Measurements from ENCODE around the gene CYP4A22.

CYP4A22 gene

GRCh38 chr1:47182676-47183235 lies 45.5 kb downstream of the CYP4A22 start:
- H3K4me1 ChIP-seq (ENCODE audit: control insufficient read depth, insufficient read depth, low read length) = peaks cover 10% of the 10 kb centered on the region
- H3K36me3 ChIP-seq (ENCODE audit: control insufficient read depth, insufficient read depth, low read length) = no peaks in the 10 kb centered on the region
- no peak overlapping the region for H3K27ac ChIP-seq (ENCODE audit: low read depth, low read length)
- H3K4me3 ChIP-seq (ENCODE audit: low read length) = no peak overlapping the region
- H3K27me3 ChIP-seq (ENCODE audit: control insufficient read depth, insufficient read depth, low read length) = no peaks in the 10 kb centered on the region
- H3K9ac ChIP-seq (ENCODE audit: low read length) = no peak overlapping the region

- H3K4me3 ChIP-seq (ENCODE audit: low read length) = no peak overlapping the region
- no peak overlapping the region for H3K9ac ChIP-seq (ENCODE audit: low read length)
- no peaks in the 10 kb centered on the region for H3K36me3 ChIP-seq (ENCODE audit: control insufficient read depth, insufficient read depth, low read length)
- H3K4me1 ChIP-seq (ENCODE audit: control insufficient read depth, insufficient read depth, low read length) = peaks cover 10% of the 10 kb centered on the region
- H3K27ac ChIP-seq (ENCODE audit: low read depth, low read length) = no peak overlapping the region
- no peaks in the 10 kb centered on the region for H3K27me3 ChIP-seq (ENCODE audit: control insufficient read depth, insufficient read depth, low read length)
These were observed 46.3 kb downstream of the CYP4A22 start for GRCh38 chr1:47183308-47184089.

DNA sequence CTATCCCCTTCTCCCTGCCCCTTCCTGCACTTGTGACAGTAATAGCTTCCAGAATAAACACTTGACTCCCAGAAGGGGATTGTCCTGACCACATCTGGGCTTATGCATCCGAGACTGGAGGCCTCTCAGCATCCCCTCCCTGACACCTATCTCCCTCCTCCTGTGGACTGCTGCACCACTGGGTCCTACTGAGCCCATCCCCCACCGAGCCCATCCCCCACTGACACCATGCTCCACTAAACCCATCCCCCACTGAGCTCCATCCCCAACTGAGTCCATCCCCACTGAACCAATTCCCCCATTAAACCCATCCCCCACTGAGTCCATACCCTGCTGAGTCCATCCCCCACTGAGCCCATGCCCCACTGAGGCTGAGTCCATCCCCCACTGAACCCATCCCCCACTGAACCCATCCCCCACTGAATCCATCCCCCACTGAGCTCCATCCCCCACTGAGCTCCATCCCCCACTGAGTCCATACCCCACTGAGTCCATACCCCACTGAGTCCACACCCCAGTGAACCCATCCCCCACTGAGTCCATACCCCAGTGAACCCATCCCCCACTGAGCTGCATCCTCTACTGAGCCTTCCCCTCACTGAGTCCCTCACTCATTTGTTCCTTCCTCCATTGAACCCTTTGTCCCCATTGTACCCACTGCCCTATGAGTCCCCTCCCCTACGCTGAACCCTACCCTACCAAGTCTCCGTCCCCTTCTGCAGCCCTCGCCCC lies 47.0 kb downstream of the CYP4A22 start:
- no peak overlapping the region for H3K4me3 ChIP-seq (ENCODE audit: low read length)
- H3K4me1 ChIP-seq (ENCODE audit: control insufficient read depth, insufficient read depth, low read length) = peaks cover 9% of the 10 kb centered on the region
- H3K9ac ChIP-seq (ENCODE audit: low read length) = no peak overlapping the region
- no peaks in the 10 kb centered on the region for H3K27me3 ChIP-seq (ENCODE audit: control insufficient read depth, insufficient read depth, low read length)
- H3K27ac ChIP-seq (ENCODE audit: low read depth, low read length) = no peak overlapping the region
- H3K36me3 ChIP-seq (ENCODE audit: control insufficient read depth, insufficient read depth, low read length) = no peaks in the 10 kb centered on the region

DNA sequence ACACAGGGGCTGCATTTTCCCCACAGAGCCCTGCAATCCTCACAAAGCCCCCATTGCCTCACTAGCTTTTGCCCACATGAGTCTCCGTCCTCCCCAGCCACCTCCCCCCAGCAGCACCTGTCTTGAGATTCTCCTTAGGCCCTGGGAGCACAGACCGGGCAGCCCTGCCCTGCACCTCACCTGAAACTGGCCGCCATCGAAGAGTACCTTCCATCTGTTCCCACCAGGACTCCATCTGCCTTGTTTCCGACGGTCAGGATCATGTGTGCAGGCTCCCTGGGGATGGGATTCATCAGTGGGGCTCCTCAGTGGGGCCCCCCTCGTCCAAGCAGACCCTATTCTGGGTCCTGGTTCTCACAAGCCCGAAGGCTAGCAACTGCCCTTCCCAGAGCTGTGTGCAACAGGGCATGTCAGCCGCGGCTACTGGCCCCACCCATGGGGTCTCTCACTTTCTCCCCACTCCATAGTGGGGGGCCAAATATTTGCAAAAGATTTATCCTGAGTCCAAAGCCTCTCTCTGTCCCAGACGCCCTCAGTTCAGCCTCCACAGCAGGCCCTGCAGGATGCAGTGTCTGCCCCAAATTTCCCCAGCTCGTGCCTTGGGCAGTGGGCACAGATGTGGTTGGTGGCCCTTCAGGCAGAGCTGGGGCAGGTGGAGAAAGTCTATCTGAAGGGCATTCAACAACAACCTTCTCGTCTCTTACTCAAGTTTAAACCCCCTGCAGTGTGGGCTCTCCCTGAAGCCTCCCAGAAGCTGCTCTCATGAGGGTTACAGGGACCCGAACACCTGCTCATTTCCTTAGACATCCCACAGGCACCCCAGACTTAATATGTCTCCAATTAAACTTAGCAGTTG lies 47.8 kb downstream of the CYP4A22 start:
- Histone ChIP-seq H3K4me1 (ENCODE audit: control insufficient read depth, insufficient read depth, low read length) (peaks cover under 1% of the 10 kb centered on the region), H3K27me3 (ENCODE audit: control insufficient read depth, insufficient read depth, low read length) (no peaks in the 10 kb centered on the region), H3K4me3 (ENCODE audit: low read length) (no peak overlapping the region), H3K27ac (ENCODE audit: low read depth, low read length) (no peak overlapping the region), H3K36me3 (ENCODE audit: control insufficient read depth, insufficient read depth, low read length) (no peaks in the 10 kb centered on the region), H3K9ac (ENCODE audit: low read length) (no peak overlapping the region)

DNA sequence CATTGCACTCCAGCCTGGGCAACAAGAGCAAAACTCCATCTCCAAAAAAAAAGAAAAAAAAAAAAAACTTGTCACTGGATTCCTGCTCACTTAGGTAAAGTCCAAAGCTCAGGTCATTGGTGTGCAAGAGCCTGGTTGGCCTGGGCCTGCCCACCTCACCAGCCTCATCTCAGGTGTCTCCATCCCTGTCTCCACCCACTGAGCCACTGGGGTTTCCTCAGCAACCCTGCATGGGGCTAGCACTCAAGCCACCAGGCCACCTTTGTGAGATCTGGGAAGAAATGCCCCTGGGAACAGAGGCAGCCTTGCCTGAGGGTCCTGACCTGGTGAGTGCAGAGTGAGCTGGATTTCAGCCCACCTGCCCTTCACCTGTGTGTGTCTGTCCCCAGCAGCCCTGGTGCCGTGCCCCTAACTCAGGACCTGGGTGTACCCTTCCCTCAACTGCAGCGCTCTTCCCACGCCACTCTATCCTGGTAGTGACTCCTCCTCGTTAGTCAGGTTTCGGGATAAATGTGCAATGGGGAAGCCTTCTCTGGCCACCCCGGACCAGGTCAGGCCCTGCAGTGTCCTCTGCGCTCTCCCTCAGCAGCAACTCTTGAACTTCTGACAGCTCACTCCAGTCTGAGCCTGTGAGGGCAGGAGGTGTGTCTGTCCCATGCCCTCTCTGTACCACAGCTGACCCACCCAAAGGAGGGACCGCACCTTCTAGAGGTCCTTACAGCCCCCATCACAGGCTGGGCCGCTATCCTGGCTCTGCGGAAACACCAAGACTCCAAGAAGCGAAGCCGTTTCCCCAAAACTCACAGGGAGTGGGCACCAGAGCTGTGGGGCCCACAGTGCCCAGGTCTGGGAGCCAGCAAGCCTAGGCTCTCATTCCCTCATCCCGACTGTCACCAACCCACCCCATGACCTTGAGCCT lies 49.3 kb downstream of the CYP4A22 start:
- Histone ChIP-seq H3K27ac (ENCODE audit: low read depth, low read length) (no peak overlapping the region), H3K36me3 (ENCODE audit: control insufficient read depth, insufficient read depth, low read length) (no peaks in the 10 kb centered on the region), H3K27me3 (ENCODE audit: control insufficient read depth, insufficient read depth, low read length) (no peaks in the 10 kb centered on the region), H3K4me3 (ENCODE audit: low read length) (no peak overlapping the region), H3K4me1 (ENCODE audit: control insufficient read depth, insufficient read depth, low read length) (no peaks in the 10 kb centered on the region), H3K9ac (ENCODE audit: low read length) (no peak overlapping the region)

- Histone ChIP-seq H3K27ac (ENCODE audit: low read depth, low read length) (no peak overlapping the region), H3K36me3 (ENCODE audit: control insufficient read depth, insufficient read depth, low read length) (no peaks in the 10 kb centered on the region), H3K4me3 (ENCODE audit: low read length) (no peak overlapping the region), H3K27me3 (ENCODE audit: control insufficient read depth, insufficient read depth, low read length) (no peaks in the 10 kb centered on the region), H3K9ac (ENCODE audit: low read length) (no peak overlapping the region), H3K4me1 (ENCODE audit: control insufficient read depth, insufficient read depth, low read length) (no peaks in the 10 kb centered on the region)
These were observed 50.1 kb downstream of the CYP4A22 start for GRCh38 chr1:47187231-47187925.

DNA sequence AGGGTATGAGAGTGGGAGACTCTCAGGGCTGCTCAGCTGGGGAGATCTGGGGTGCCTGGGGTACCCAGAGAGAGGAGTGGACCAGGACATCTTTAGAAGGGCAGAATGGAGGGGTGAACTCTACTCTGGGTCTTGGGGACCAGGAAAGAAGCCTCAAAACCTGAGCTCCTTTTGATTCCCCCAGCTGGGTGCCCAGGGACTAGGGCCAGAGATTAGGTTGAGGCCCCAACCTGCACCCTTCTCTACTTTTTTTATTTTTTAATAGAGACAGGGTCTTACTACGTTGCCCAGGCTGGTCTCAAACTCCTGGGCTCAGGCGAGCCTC lies 50.6 kb downstream of the CYP4A22 start:
- Histone ChIP-seq H3K9ac (ENCODE audit: low read length) (no peak overlapping the region), H3K4me3 (ENCODE audit: low read length) (no peak overlapping the region), H3K27me3 (ENCODE audit: control insufficient read depth, insufficient read depth, low read length) (no peaks in the 10 kb centered on the region), H3K4me1 (ENCODE audit: control insufficient read depth, insufficient read depth, low read length) (no peaks in the 10 kb centered on the region), H3K36me3 (ENCODE audit: control insufficient read depth, insufficient read depth, low read length) (no peaks in the 10 kb centered on the region), H3K27ac (ENCODE audit: low read depth, low read length) (no peak overlapping the region)

- Histone ChIP-seq H3K27me3 (ENCODE audit: control insufficient read depth, insufficient read depth, low read length) (no peaks in the 10 kb centered on the region), H3K9ac (ENCODE audit: low read length) (no peak overlapping the region), H3K27ac (ENCODE audit: low read depth, low read length) (no peak overlapping the region), H3K36me3 (ENCODE audit: control insufficient read depth, insufficient read depth, low read length) (no peaks in the 10 kb centered on the region), H3K4me3 (ENCODE audit: low read length) (peak overlapping the region; percentile 26), H3K4me1 (ENCODE audit: control insufficient read depth, insufficient read depth, low read length) (no peaks in the 10 kb centered on the region)
These were observed 51.8 kb downstream of the CYP4A22 start for GRCh38 chr1:47188791-47189785.

GRCh38 chr1:47189844-47190508 lies 52.7 kb downstream of the CYP4A22 start, which contains the start of gene PDZK1IP1:
PDZK1IP1 (minus strand) TSS chr1:47190036; CDS start chr1:47189932, 104 bp downstream.
- Histone ChIP-seq H3K27me3 (ENCODE audit: control insufficient read depth, insufficient read depth, low read length) (no peaks in the 10 kb centered on the region), H3K4me1 (ENCODE audit: control insufficient read depth, insufficient read depth, low read length) (no peaks in the 10 kb centered on the region), H3K27ac (ENCODE audit: low read depth, low read length) (no peak within 1 kb of the TSS), H3K9ac (ENCODE audit: low read length) (peak within 1 kb of the TSS; percentile 34), H3K36me3 (ENCODE audit: control insufficient read depth, insufficient read depth, low read length) (no peaks in the 10 kb centered on the region), H3K4me3 (ENCODE audit: low read length) (peak within 1 kb of the TSS; percentile 26)

- Histone ChIP-seq H3K4me3 (ENCODE audit: low read length) (no peak overlapping the region), H3K27me3 (ENCODE audit: control insufficient read depth, insufficient read depth, low read length) (no peaks in the 10 kb centered on the region), H3K9ac (ENCODE audit: low read length) (no peak overlapping the region), H3K4me1 (ENCODE audit: control insufficient read depth, insufficient read depth, low read length) (no peaks in the 10 kb centered on the region), H3K36me3 (ENCODE audit: control insufficient read depth, insufficient read depth, low read length) (no peaks in the 10 kb centered on the region), H3K27ac (ENCODE audit: low read depth, low read length) (no peak overlapping the region)
These were observed 53.2 kb downstream of the CYP4A22 start for GRCh38 chr1:47190509-47190855.
